Tibial artery (tissue), 4 donors: ENCODE results near the gene PIK3C2B.
"Not testable (repeated sequence)": the region's sequence is repeated elsewhere in the genome, so short reads cannot be mapped to it uniquely, and the experiment has no call there.

Experiments
- DNase-seq, 2 donors: peaks; one replicate each; pipeline ENCODE4 v3.0.0-alpha.2; 2019
- H3K27ac ChIP-seq, 2 donors: fragments of 200-600 bp; sonication (generic) in 1 of 2; 1 replicate in 1 of 2; 2 replicates in 1 of 2; pipeline ENCODE4 v1.5.1; 2018 to 2019; ENCODE audit warnings: mild to moderate bottlenecking in 1 of 2
- H3K27me3 ChIP-seq, 2 donors: fragments of 200-600 bp; sonication (generic) in 1 of 2; one replicate each; pipeline versions ENCODE4 v1.5.1 to v1.6.0; 2016 to 2019
- H3K36me3 ChIP-seq, 3 donors: fragments of 200-600 bp; sonication (generic) in 2 of 3; one replicate each; pipeline ENCODE4 v1.5.1; 2016 to 2019; ENCODE audit warnings: mild to moderate bottlenecking in 2 of 3
- H3K4me1 ChIP-seq, 4 donors: fragments of 200-600 bp; sonication (generic) in 2 of 4; 1 replicate in 3 of 4; 2 replicates in 1 of 4; pipeline ENCODE4 v1.5.1; 2016 to 2019
- H3K4me3 ChIP-seq, 2 donors: fragments of 200-600 bp; sonication (generic) in 1 of 2; 1 replicate in 1 of 2; 2 replicates in 1 of 2; pipeline ENCODE4 v1.5.1; 2018 to 2019; ENCODE audit warnings: mild to moderate bottlenecking in 2 of 2
- H3K9me3 ChIP-seq, 3 donors: fragments of 200-600 bp; sonication (generic) in 1 of 3; one replicate each; pipeline ENCODE4 v1.5.1; 2016 to 2019
- CTCF ChIP-seq, 2 experiments: fragments of 200-600 bp in 1 of 2; fragments of 450-650 bp in 1 of 2; IDR thresholded peaks; one replicate each; pipeline ENCODE4 v1.5.1; 2017 to 2019; ENCODE audit warnings: antibody characterized with exemption in 2 of 2, mild to moderate bottlenecking in 1 of 2, moderate library complexity in 1 of 2
- intact Hi-C: fragments of 100-400 bp; cut with DNase I; formaldehyde crosslinking; loops from one replicate; pipeline ENCODE4 v1.15.0; 2023; ENCODE audit warnings: low total_unique reads

The PIK3C2B gene

GRCh38 chr1:204520834-204521709 lies 26.5 kb upstream of the PIK3C2B start:
- no peaks in the 10 kb centered on the region for H3K9me3 ChIP-seq
- TF ChIP-seq CTCF (IDR thresholded peaks at IDR 0.05) = no peak
- no peaks in the 10 kb centered on the region for H3K27me3 ChIP-seq
- peaks cover 8 to 19% (median 16%) of the 10 kb centered on the region in 3 donors for H3K36me3 ChIP-seq
- no peak overlapping the region for H3K4me3 ChIP-seq
- DNase-seq = no peak
- no peak overlapping the region for H3K27ac ChIP-seq
- intact Hi-C loops = no loop called here
- H3K4me1 ChIP-seq = peaks cover 0 to 44% (median 27%) of the 10 kb centered on the region in 4 donors

- intact Hi-C loops, H3K36me3 ChIP-seq, H3K9me3 ChIP-seq, DNase-seq, H3K27me3 ChIP-seq: not testable (repeated sequence)
- peak overlapping the region in 1 of 2 donors; percentile 95 for H3K27ac ChIP-seq
- peak overlapping the region; percentile 83 to 94 for H3K4me3 ChIP-seq
- H3K4me1 ChIP-seq = peaks cover 0 to 50% (median 29%) of the 10 kb centered on the region in 4 donors
Measured at GRCh38 chr1:204517382-204517781, 22.8 kb upstream of the PIK3C2B start.

GRCh38 chr1:204516180-204516879 lies 21.7 kb upstream of the PIK3C2B start, which contains the start of gene MDM4:
MDM4 (plus strand) TSS chr1:204516406; CDS start chr1:204525519, 9,113 bp downstream.
- Histone ChIP-seq H3K4me3 (peak within 1 kb of the TSS; percentile 83 to 94), H3K9me3 (no peaks in the 10 kb centered on the region), H3K4me1 (peaks cover 0 to 47% (median 28%) of the 10 kb centered on the region in 4 donors), H3K27me3 (no peaks in the 10 kb centered on the region), H3K27ac (peak within 1 kb of the TSS; percentile 95), H3K36me3 (peaks cover 0 to 10% (median 0%) of the 10 kb centered on the region in 3 donors)
- intact Hi-C loops = no loop called here
- peak; percentile 90 to 95 for DNase-seq
- no peak for TF ChIP-seq CTCF (IDR thresholded peaks at IDR 0.05)

GRCh38 chr1:204514828-204515227 lies 20.2 kb upstream of the PIK3C2B start:
- H3K27ac ChIP-seq = no peak overlapping the region
- H3K27me3 ChIP-seq = no peaks in the 10 kb centered on the region
- H3K4me1 ChIP-seq = peaks cover 0 to 35% (median 22%) of the 10 kb centered on the region in 4 donors
- TF ChIP-seq CTCF (IDR thresholded peaks at IDR 0.05) = no peak
- H3K9me3 ChIP-seq = no peaks in the 10 kb centered on the region
- peaks cover 0 to 10% (median 0%) of the 10 kb centered on the region in 3 donors for H3K36me3 ChIP-seq
- DNase-seq = no peak
- H3K4me3 ChIP-seq = no peak overlapping the region
- intact Hi-C loops = no loop called here

- Histone ChIP-seq H3K9me3 (no peaks in the 10 kb centered on the region), H3K27ac (no peak overlapping the region)
Measured at GRCh38 chr1:204513117-204513716, 18.6 kb upstream of the PIK3C2B start.

More at GRCh38 chr1:204513117-204513716, 18.6 kb upstream of the PIK3C2B start:
- DNase-seq = no peak
- Histone ChIP-seq H3K27me3 (no peaks in the 10 kb centered on the region), H3K4me3 (no peak overlapping the region), H3K4me1 (peaks cover 0 to 21% (median 16%) of the 10 kb centered on the region in 4 donors), H3K36me3 (no peaks in the 10 kb centered on the region)
- TF ChIP-seq CTCF (IDR thresholded peaks at IDR 0.05) = no peak
- intact Hi-C loops = no loop called here
